H1 (cell line): Measurements from ENCODE around the gene BCL2. TPM values are rescaled to one million over a fixed set of nuclear protein-coding genes. Genes with fewer than 3 reads are reported as not detected.

Experiments used
- KDM4A ChIP-seq: IDR thresholded peaks from one replicate; pipeline ENCODE4 v1.7.1; 2012; ENCODE audit warnings: low read depth, mild to moderate bottlenecking, moderate library complexity, low read length, inconsistent platforms; ENCODE audit not compliant: severe bottlenecking
- POLR2AphosphoS5 ChIP-seq: IDR thresholded peaks from 2 replicates; pipeline ENCODE4 v1.6.1; 2011; ENCODE audit warnings: low read depth, low read length
- polyA plus RNA-seq, 7 experiments: library from polyadenylated mRNA; depleted of rRNA in 3 of 7; stranded (reverse) in 5 of 7; unstranded in 2 of 7; fragments of >200 nt in 5 of 7; fragments of 200-250 nt in 2 of 7; gene quantifications; 1 replicate in 5 of 7; 2 replicates in 1 of 7; 4 replicates in 1 of 7; pipeline versions ENCODE4 v1.2.1 to v1.2.3, GENCODE V29; 2011 to 2013; ENCODE audit warnings: missing spikeins in 2 of 7, mixed read lengths in 2 of 7
- total RNA-seq: library from RNA; stranded (reverse); fragmentation: NEBNext Ultra II Directional; extraction: Animal tissue kit (Norgen Biotek cat#: 25700); gene quantifications from 2 replicates; pipeline ENCODE4 v1.2.1, GENCODE V29; 2021
- TF ChIP-seq, protein P1 (sequence below): IDR thresholded peaks from 2 replicates; pipeline ENCODE4 v1.6.1; 2012; ENCODE audit warnings: low read length, inconsistent platforms

Gene BCL2
- total and polyA plus RNA-seq, 2 of the 8 experiments (the other 6 are each of a cell fraction or from before 2014, with no cell fraction given), result 0.59 to 4.5 TPM

DNA sequence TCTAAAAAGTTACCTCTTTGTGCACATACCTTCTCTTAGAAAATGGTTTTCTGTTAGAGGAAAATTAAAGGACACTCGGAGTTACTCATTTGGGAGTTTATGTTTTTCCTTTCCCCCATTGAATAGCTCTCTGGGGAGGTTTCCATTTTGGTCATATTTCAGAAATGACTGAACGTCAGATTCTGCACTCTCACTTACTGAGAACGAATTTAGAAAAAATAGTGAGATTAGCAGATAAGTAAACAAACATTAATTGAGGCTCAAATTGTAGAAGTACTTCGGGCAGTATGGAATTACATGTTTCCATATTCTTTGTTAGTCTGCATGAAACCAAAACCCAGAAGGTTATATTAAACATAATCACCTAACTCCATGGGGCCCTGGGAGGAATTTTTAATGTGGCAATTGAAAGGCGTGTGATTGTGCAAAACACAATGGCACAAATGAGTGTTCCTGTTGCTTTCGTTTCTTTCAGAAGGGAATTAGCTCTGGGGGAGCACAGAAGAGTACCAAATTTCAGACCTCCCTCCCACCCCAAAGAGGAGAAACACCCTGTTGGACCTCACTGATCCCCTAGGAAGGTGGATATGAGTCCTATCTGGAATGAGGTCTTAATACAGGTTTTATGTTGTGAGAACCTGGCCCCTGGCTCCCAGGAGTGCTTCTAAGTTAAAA, 212.3 kb downstream of the BCL2 start (continued):
- TF ChIP-seq, protein P1, sequence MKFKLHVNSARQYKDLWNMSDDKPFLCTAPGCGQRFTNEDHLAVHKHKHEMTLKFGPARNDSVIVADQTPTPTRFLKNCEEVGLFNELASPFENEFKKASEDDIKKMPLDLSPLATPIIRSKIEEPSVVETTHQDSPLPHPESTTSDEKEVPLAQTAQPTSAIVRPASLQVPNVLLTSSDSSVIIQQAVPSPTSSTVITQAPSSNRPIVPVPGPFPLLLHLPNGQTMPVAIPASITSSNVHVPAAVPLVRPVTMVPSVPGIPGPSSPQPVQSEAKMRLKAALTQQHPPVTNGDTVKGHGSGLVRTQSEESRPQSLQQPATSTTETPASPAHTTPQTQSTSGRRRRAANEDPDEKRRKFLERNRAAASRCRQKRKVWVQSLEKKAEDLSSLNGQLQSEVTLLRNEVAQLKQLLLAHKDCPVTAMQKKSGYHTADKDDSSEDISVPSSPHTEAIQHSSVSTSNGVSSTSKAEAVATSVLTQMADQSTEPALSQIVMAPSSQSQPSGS, result no peak
- TF ChIP-seq KDM4A (no peak), POLR2AphosphoS5 (no peak)
- TF ChIP-seq, all 59 proteins: peak for 0
